Liver (tissue), 9 donors: ENCODE measurements around the gene CDK19. TPM values are rescaled to one million over a fixed set of nuclear protein-coding genes. Genes with fewer than 3 reads are reported as not detected.

Experiments
- DNase-seq: peaks from one replicate; pipeline ENCODE4 v3.0.0-alpha.2; 2017; ENCODE audit warnings: low spot score
- H3K27ac ChIP-seq, 2 donors: one replicate each; pipeline ENCODE4 v1.7.0; 2013; ENCODE audit warnings: inconsistent platforms in 2 of 2, low read length in 2 of 2, control low read depth in 1 of 2, low read depth in 1 of 2, mild to moderate bottlenecking in 1 of 2
- H3K27me3 ChIP-seq, 4 donors: one replicate each; pipeline versions ENCODE4 v1.6.1 to v1.7.0; 2013; ENCODE audit warnings: low read length in 3 of 4, inconsistent platforms in 1 of 4, mild to moderate bottlenecking in 1 of 4, moderate library complexity in 1 of 4; ENCODE audit not compliant: control insufficient read depth in 4 of 4, insufficient read depth in 4 of 4
- H3K36me3 ChIP-seq, 4 donors: one replicate each; pipeline versions ENCODE4 v1.6.1 to v1.7.0; 2013; ENCODE audit warnings: low read length in 3 of 4, mild to moderate bottlenecking in 3 of 4, low read depth in 1 of 4, moderate library complexity in 1 of 4; ENCODE audit not compliant: control insufficient read depth in 4 of 4, insufficient read depth in 3 of 4
- H3K4me1 ChIP-seq, 4 donors: one replicate each; pipeline versions ENCODE4 v1.6.1 to v1.7.0; 2013; ENCODE audit warnings: low read length in 3 of 4, mild to moderate bottlenecking in 3 of 4, moderate library complexity in 1 of 4; ENCODE audit not compliant: control insufficient read depth in 4 of 4, insufficient read depth in 4 of 4
- H3K4me3 ChIP-seq, 3 donors: one replicate each; pipeline versions ENCODE4 v1.6.1 to v1.7.0; 2013; ENCODE audit warnings: low read length in 3 of 3, control low read depth in 1 of 3, low read depth in 1 of 3, mild to moderate bottlenecking in 1 of 3
- H3K9ac ChIP-seq, 2 donors: one replicate each; pipeline ENCODE4 v1.7.0; 2013; ENCODE audit warnings: low read length in 2 of 2, mild to moderate bottlenecking in 2 of 2, moderate library complexity in 2 of 2, control low read depth in 1 of 2, low read depth in 1 of 2
- H3K9me3 ChIP-seq, 4 donors: one replicate each; pipeline versions ENCODE4 v1.6.1 to v1.7.0; 2013; ENCODE audit warnings: low read length in 3 of 4; ENCODE audit not compliant: control insufficient read depth in 4 of 4
- CTCF ChIP-seq: fragments of 150-350 bp; IDR thresholded peaks from 2 replicates; pipeline ENCODE4 v1.5.1; 2017; ENCODE audit warnings: improper control_type of control experiment, low read depth, low read length; ENCODE audit not compliant: missing input control
- EGR1 ChIP-seq, 2 donors: IDR thresholded peaks; 2 replicates each; pipeline ENCODE4 v1.6.1; 2016 to 2018; ENCODE audit warnings: antibody characterized with exemption in 2 of 2, low read depth in 2 of 2
- FOXA1 ChIP-seq: IDR thresholded peaks from 2 replicates; pipeline ENCODE4 v1.6.1; 2016; ENCODE audit warnings: antibody characterized with exemption
- FOXA2 ChIP-seq: IDR thresholded peaks from 2 replicates; pipeline ENCODE4 v1.6.1; 2016; ENCODE audit warnings: antibody characterized with exemption
- GABPA ChIP-seq, 2 donors: IDR thresholded peaks in 1 of 2; conservative IDR thresholded peaks in 1 of 2; 2 replicates each; pipeline ENCODE4 v1.6.1; 2016; ENCODE audit warnings: antibody characterized with exemption in 2 of 2, mild to moderate bottlenecking in 1 of 2, moderate library complexity in 1 of 2
- HNF4A ChIP-seq, 2 donors: conservative IDR thresholded peaks; 2 replicates each; pipeline ENCODE4 v1.6.1; 2016; ENCODE audit warnings: antibody characterized with exemption in 2 of 2, mild to moderate bottlenecking in 2 of 2
- HNF4G ChIP-seq: IDR thresholded peaks from 2 replicates; pipeline ENCODE4 v1.6.1; 2016; ENCODE audit warnings: antibody characterized with exemption
- JUND ChIP-seq, 2 donors: IDR thresholded peaks; 2 replicates each; pipeline ENCODE4 v1.6.1; 2016; ENCODE audit warnings: antibody characterized with exemption in 2 of 2
- MAX ChIP-seq: IDR thresholded peaks from 2 replicates; pipeline ENCODE4 v1.6.1; 2016; ENCODE audit warnings: antibody characterized with exemption
- NR2F2 ChIP-seq: IDR thresholded peaks from 2 replicates; pipeline ENCODE4 v1.6.1; 2016; ENCODE audit warnings: antibody characterized with exemption
- RAD21 ChIP-seq, 2 donors: IDR thresholded peaks; 2 replicates each; pipeline ENCODE4 v1.6.1; 2016; ENCODE audit warnings: antibody characterized with exemption in 2 of 2, mild to moderate bottlenecking in 2 of 2
- REST ChIP-seq: IDR thresholded peaks from 2 replicates; pipeline ENCODE4 v1.6.1; 2016; ENCODE audit warnings: antibody characterized with exemption, mild to moderate bottlenecking
- RXRA ChIP-seq, 2 donors: IDR thresholded peaks; 2 replicates each; pipeline ENCODE4 v1.6.1; 2017 to 2018; ENCODE audit warnings: antibody characterized with exemption in 2 of 2, mild to moderate bottlenecking in 1 of 2
- SP1 ChIP-seq: IDR thresholded peaks from 2 replicates; pipeline ENCODE4 v1.6.1; 2018; ENCODE audit warnings: antibody characterized with exemption, mild to moderate bottlenecking
- TAF1 ChIP-seq: conservative IDR thresholded peaks from 2 replicates; pipeline ENCODE4 v1.6.1; 2016; ENCODE audit warnings: antibody characterized with exemption, mild to moderate bottlenecking
- YY1 ChIP-seq: IDR thresholded peaks from 2 replicates; pipeline ENCODE4 v1.6.1; 2016; ENCODE audit warnings: antibody characterized with exemption, mild to moderate bottlenecking
- ZBTB33 ChIP-seq: IDR thresholded peaks from 2 replicates; pipeline ENCODE4 v1.6.1; 2016; ENCODE audit warnings: antibody characterized with exemption
- WGBS: extraction: QIAGEN DNeasy Blood & Tissue Kit; methylation state at CpG from one replicate; pipeline ENCODE4 v1.1.7; 2013; 5-methylcytosine and 5-hydroxymethylcytosine counted together
- polyA plus RNA-seq, 2 donors: library from polyadenylated mRNA; stranded (reverse) in 1 of 2; unstranded in 1 of 2; fragments of 200-250 nt in 1 of 2; fragments of >200 nt in 1 of 2; fragmentation: Nextera tagmentation in 1 of 2; extraction: Ambion mirVana in 1 of 2; gene quantifications; one replicate each; pipeline versions ENCODE4 v1.2.1 to v1.2.3, GENCODE V29; 2013 to 2015
- total RNA-seq, 2 donors: library from RNA; depleted of rRNA; stranded (reverse); fragments of >200 nt; gene quantifications; one replicate each; pipeline ENCODE4 v1.2.3, GENCODE V29; 2014
- TF ChIP-seq, protein P1 (sequence below): IDR thresholded peaks from 2 replicates; pipeline ENCODE4 v1.6.1; 2016; ENCODE audit warnings: antibody characterized with exemption
- donor health status: healthy.
- donor health status: healthy.
- donor health status: healthy.
- donor health status: healthy.
- donor health status: healthy.

CDK19 gene
- total and polyA plus RNA-seq, 4 donors = 1.8 to 7.6 (median 3.9) TPM

GRCh38 chr6:110682460-110682853, 132.8 kb downstream of the CDK19 start:
- WGBS = 4% methylated on average over 1 of the region's 1 CpG
- Histone ChIP-seq H3K27ac (peak overlapping the region; percentile 58 to 90), H3K4me1 (peaks cover 1 to 9% (median 9%) of the 10 kb centered on the region in 4 donors), H3K27me3 (no peaks in the 10 kb centered on the region), H3K4me3 (no peak overlapping the region), H3K9me3 (no peaks in the 10 kb centered on the region), H3K36me3 (no peaks in the 10 kb centered on the region), H3K9ac (peak overlapping the region; percentile 45 to 64)
- peak; percentile 35 to 56 for TF ChIP-seq HNF4A (conservative IDR thresholded peaks at IDR 0.05)
- TF ChIP-seq JUND (IDR thresholded peaks at IDR 0.05) = no peak
- peak; percentile 47 for TF ChIP-seq YY1
- peak; percentile 98 for TF ChIP-seq RAD21 (IDR thresholded peaks at IDR 0.05)
- no peak for TF ChIP-seq ZBTB33
- no peak for TF ChIP-seq TAF1
- TF ChIP-seq GABPA (IDR thresholded peaks at IDR 0.05 in 1 of 2, conservative IDR thresholded peaks at IDR 0.05 in 1 of 2) = no peak
- TF ChIP-seq RXRA (IDR thresholded peaks at IDR 0.05) = peak; percentile 51 to 70
- peak; percentile 40 for TF ChIP-seq SP1
- TF ChIP-seq MAX = peak; percentile 12
- TF ChIP-seq FOXA1 = no peak
- TF ChIP-seq EGR1 (IDR thresholded peaks at IDR 0.05; ENCODE audit: low read depth in 2 of 2) = no peak
- TF ChIP-seq NR2F2 = peak; percentile 22
- peak; percentile 11 for TF ChIP-seq REST
- TF ChIP-seq HNF4G = no peak
- TF ChIP-seq FOXA2 = no peak
- peak; percentile 68 for TF ChIP-seq CTCF
- TF ChIP-seq, protein P1, sequence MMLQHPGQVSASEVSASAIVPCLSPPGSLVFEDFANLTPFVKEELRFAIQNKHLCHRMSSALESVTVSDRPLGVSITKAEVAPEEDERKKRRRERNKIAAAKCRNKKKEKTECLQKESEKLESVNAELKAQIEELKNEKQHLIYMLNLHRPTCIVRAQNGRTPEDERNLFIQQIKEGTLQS = peak; percentile 38
- peak; percentile 54 for DNase-seq
